Measurements from ENCODE around the gene KRT36.

KRT36 gene

GRCh38 chr17:41489531-41489930, at the start of gene KRT36:
Gene KRT36, minus strand, starts transcription at chr17:41489910. Its CDS starts 46 bp downstream, at chr17:41489864.
- TF ChIP-seq, protein P1, sequence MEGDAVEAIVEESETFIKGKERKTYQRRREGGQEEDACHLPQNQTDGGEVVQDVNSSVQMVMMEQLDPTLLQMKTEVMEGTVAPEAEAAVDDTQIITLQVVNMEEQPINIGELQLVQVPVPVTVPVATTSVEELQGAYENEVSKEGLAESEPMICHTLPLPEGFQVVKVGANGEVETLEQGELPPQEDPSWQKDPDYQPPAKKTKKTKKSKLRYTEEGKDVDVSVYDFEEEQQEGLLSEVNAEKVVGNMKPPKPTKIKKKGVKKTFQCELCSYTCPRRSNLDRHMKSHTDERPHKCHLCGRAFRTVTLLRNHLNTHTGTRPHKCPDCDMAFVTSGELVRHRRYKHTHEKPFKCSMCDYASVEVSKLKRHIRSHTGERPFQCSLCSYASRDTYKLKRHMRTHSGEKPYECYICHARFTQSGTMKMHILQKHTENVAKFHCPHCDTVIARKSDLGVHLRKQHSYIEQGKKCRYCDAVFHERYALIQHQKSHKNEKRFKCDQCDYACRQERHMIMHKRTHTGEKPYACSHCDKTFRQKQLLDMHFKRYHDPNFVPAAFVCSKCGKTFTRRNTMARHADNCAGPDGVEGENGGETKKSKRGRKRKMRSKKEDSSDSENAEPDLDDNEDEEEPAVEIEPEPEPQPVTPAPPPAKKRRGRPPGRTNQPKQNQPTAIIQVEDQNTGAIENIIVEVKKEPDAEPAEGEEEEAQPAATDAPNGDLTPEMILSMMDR (IDR thresholded peaks at IDR 0.05; ENCODE audit: low read depth, low read length): no peak
- H3K4me3 ChIP-seq (ENCODE audit: low read depth, low read length): no peak within 1 kb of the TSS

DNA sequence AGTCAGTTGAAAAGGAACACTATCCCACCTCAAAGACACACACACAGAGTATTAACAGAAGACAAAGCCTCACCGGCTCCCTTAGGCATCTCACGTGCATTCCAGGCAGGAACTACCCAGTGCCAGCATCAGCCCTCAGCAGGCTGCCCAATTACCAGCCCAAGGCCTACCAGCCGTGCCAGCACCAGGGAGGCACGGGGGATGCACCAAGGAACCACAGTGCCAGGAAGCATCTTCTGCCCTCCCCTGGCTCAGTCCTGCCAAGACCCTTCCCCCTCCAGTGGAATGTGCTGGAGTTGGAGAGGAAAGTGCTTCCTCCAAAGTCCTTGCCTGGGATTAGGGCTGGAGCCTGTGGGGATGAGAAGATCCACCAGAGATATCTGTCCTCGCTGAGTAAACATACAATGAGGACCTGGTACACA, 49.4 kb upstream of the KRT36 start:
- TF ChIP-seq, protein P1 (IDR thresholded peaks at IDR 0.05; ENCODE audit: low read depth, low read length): no peak
- no peak overlapping the region for H3K4me3 ChIP-seq (ENCODE audit: low read depth, low read length)

- TF ChIP-seq, protein P1 (IDR thresholded peaks at IDR 0.05; ENCODE audit: low read depth, low read length): no peak
- H3K4me3 ChIP-seq (ENCODE audit: low read depth, low read length): no peak overlapping the region
Measured at GRCh38 chr17:41538565-41538991, 48.9 kb upstream of the KRT36 start.

- no peak overlapping the region for H3K4me3 ChIP-seq (ENCODE audit: low read depth, low read length)
- TF ChIP-seq, protein P1 (IDR thresholded peaks at IDR 0.05; ENCODE audit: low read depth, low read length): no peak
Measured at GRCh38 chr17:41537990-41538389, 48.3 kb upstream of the KRT36 start.

- H3K4me3 ChIP-seq (ENCODE audit: low read depth, low read length): no peak overlapping the region
- TF ChIP-seq, protein P1 (IDR thresholded peaks at IDR 0.05; ENCODE audit: low read depth, low read length): no peak
Measured at GRCh38 chr17:41537614-41537954, 47.9 kb upstream of the KRT36 start.

DNA sequence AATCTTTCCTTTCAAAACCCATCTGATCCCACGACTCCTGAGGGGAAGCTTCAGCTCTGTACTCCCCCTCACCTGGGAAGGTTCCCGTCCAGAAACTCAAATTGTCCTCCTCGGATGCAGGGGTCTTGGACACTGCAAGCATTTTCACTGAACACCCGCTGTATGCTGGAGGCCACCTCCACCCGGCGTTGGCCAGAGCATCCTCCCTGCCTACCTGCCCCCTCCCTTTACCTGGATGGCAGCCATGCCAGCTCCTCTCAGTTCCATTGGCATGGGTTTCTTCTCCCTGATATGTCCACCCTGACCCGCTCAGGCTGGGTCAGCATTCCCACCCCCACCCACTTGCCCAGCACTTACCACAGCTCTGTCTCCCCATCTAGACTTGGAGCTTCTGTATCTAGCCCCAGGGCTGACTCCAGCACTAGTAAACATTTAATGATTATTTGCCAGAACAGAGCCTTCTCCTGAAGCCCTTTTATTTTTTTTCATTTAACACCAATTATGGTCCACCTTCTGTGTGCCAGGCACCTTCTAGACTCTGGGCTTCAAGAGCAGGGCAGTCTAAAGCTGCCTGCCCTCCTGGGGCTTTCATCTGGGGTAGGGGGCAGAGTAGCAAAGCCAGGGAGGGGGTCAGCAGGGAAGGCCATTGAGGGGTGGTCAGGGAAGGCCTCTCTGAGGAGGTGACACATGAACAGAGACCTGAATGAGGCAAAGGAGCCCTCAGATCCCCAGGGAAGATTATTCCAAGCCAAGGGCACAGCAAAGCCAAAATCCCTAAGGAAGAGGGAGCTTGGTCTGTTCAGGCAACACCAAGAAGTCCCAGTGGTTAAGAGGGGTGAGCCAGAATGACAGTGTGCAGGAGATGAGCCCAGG, 47.3 kb upstream of the KRT36 start:
- TF ChIP-seq, protein P1 (IDR thresholded peaks at IDR 0.05; ENCODE audit: low read depth, low read length): no peak
- H3K4me3 ChIP-seq (ENCODE audit: low read depth, low read length): no peak overlapping the region

GRCh38 chr17:41535764-41536481, 46.2 kb upstream of the KRT36 start:
- TF ChIP-seq, protein P1 (IDR thresholded peaks at IDR 0.05; ENCODE audit: low read depth, low read length): no peak
- H3K4me3 ChIP-seq (ENCODE audit: low read depth, low read length): no peak overlapping the region
